ENCODE data around the gene PDPR.
"Not testable (repeated sequence)": the region's sequence is repeated elsewhere in the genome, so short reads cannot be mapped to it uniquely, and the experiment has no call there.

PDPR gene

DNA sequence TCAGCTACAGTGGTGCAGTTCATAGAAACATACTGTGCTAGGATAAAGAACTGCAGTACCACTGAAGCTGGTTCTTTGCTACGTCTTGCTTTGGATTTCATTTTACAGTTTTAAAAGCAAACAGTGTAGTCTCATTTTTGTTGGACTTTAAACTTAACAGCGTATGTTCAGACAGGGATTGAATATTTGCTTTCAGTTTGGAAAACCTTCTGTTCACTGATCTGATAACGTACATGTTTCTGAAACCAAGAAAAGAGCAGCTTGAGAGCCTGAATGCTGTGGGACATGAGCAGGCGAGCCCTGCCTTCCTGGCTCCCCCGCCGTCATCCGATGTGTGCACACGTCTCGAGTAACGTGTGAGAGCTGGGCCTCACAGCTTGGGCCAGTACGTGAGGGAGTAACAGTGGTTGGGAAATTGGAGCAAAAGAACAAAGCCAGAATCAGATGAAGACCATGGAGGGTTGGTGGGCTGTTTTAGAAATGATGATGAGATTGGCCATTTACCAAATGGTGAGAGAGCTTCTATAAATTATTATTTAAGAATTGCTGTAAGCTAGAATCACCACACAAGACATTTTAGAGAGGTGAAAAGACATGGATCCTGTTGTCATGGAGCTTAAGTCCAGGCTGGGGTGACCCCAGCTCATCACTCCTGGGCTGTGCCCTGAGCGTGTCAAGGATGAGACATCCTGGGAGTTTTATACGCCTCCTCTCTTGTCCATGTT is 38.6 kb downstream of the PDPR start:
- no peaks in the 10 kb centered on the region for H3K79me1 ChIP-seq (ENCODE audit: low read length)
- H4K8ac ChIP-seq (ENCODE audit: low read depth, low read length), result no peak overlapping the region
- H2BK120ac ChIP-seq (ENCODE audit: insufficient read depth, low read length, poor library complexity), result no peak overlapping the region
- no peak overlapping the region for H2AFZ ChIP-seq (ENCODE audit: insufficient read depth, low read length, poor library complexity)
- H3K23ac ChIP-seq (ENCODE audit: low read length), result no peak overlapping the region
- H3K4ac ChIP-seq (ENCODE audit: low read depth, low read length), result no peak overlapping the region
- H3K4me2 ChIP-seq (ENCODE audit: low read length), result no peak overlapping the region
- peaks cover 33 to 59% of the 10 kb centered on the region in 2 experiments for H3K36me3 ChIP-seq (ENCODE audit: control insufficient read depth in 1 of 2, insufficient read depth in 2 of 2, low read length in 2 of 2)
- H4K91ac ChIP-seq (ENCODE audit: low read depth, low read length), result no peak overlapping the region
- H3K4me1 ChIP-seq (ENCODE audit: control insufficient read depth in 1 of 2, insufficient read depth in 2 of 2, low read length in 2 of 2), result no peaks in the 10 kb centered on the region
- H2BK12ac ChIP-seq (ENCODE audit: low read length), result no peak overlapping the region
- no peak overlapping the region for H3K4me3 ChIP-seq (ENCODE audit: low read depth, low read length)
- H3K9me3 ChIP-seq (ENCODE audit: insufficient read depth, low read depth, low read length), result no peaks in the 10 kb centered on the region
- no peak overlapping the region for H3K27ac ChIP-seq (ENCODE audit: low read depth, low read length)
- WGBS (ENCODE audit: extremely low coverage, insufficient coverage, insufficient read length), result no CpG with 5 or more reads among the region's 13 CpGs
- H3K79me2 ChIP-seq (ENCODE audit: control insufficient read depth, insufficient read depth, low read length, poor library complexity), result no peaks in the 10 kb centered on the region
- no peak for DNase-seq
- no peak overlapping the region for H3K14ac ChIP-seq (ENCODE audit: low read length)
- H4K12ac ChIP-seq (ENCODE audit: low read depth, low read length), result no peak overlapping the region
- H2AK5ac ChIP-seq (ENCODE audit: low read length), result no peak overlapping the region
- no peak overlapping the region for H3K18ac ChIP-seq (ENCODE audit: low read length)
- H3K9ac ChIP-seq (ENCODE audit: low read length), result no peak overlapping the region
- no peak overlapping the region for H2BK5ac ChIP-seq (ENCODE audit: low read depth, low read length, poor library complexity)
- no peaks in the 10 kb centered on the region for H3K27me3 ChIP-seq (ENCODE audit: insufficient read depth, low read length)

GRCh38 chr16:70154736-70155135 is 40.6 kb downstream of the PDPR start:
- H4K8ac ChIP-seq (ENCODE audit: low read depth, low read length); H2BK120ac ChIP-seq (ENCODE audit: insufficient read depth, low read length, poor library complexity); H3K4me1 ChIP-seq (ENCODE audit: control insufficient read depth in 1 of 2, insufficient read depth in 2 of 2, low read length in 2 of 2); H3K23ac ChIP-seq (ENCODE audit: low read length); DNase-seq; H3K14ac ChIP-seq (ENCODE audit: low read length); H4K91ac ChIP-seq (ENCODE audit: low read depth, low read length); H3K9me3 ChIP-seq (ENCODE audit: insufficient read depth, low read depth, low read length); H3K27ac ChIP-seq (ENCODE audit: low read depth, low read length); H3K4me3 ChIP-seq (ENCODE audit: low read depth, low read length); H4K12ac ChIP-seq (ENCODE audit: low read depth, low read length); H3K79me1 ChIP-seq (ENCODE audit: low read length); H3K79me2 ChIP-seq (ENCODE audit: control insufficient read depth, insufficient read depth, low read length, poor library complexity); H2AFZ ChIP-seq (ENCODE audit: insufficient read depth, low read length, poor library complexity); H2BK5ac ChIP-seq (ENCODE audit: low read depth, low read length, poor library complexity); H3K4me2 ChIP-seq (ENCODE audit: low read length); H3K27me3 ChIP-seq (ENCODE audit: insufficient read depth, low read length); H2BK12ac ChIP-seq (ENCODE audit: low read length); H2AK5ac ChIP-seq (ENCODE audit: low read length); H3K18ac ChIP-seq (ENCODE audit: low read length); H3K9ac ChIP-seq (ENCODE audit: low read length); H3K4ac ChIP-seq (ENCODE audit: low read depth, low read length): not testable (repeated sequence)
- no CpG with 5 or more reads among the region's 10 CpGs for WGBS (ENCODE audit: extremely low coverage, insufficient coverage, insufficient read length)
- peaks cover 37 to 62% of the 10 kb centered on the region in 2 experiments for H3K36me3 ChIP-seq (ENCODE audit: control insufficient read depth in 1 of 2, insufficient read depth in 2 of 2, low read length in 2 of 2)

GRCh38 chr16:70156207-70156978 is 42.3 kb downstream of the PDPR start:
- Histone ChIP-seq H3K23ac (ENCODE audit: low read length) (no peak overlapping the region), H3K27ac (ENCODE audit: low read depth, low read length) (no peak overlapping the region), H3K27me3 (ENCODE audit: insufficient read depth, low read length) (no peaks in the 10 kb centered on the region), H4K8ac (ENCODE audit: low read depth, low read length) (no peak overlapping the region), H2BK12ac (ENCODE audit: low read length) (no peak overlapping the region), H3K9ac (ENCODE audit: low read length) (no peak overlapping the region), H2BK120ac (ENCODE audit: insufficient read depth, low read length, poor library complexity) (no peak overlapping the region), H3K4me3 (ENCODE audit: low read depth, low read length) (no peak overlapping the region), H2AFZ (ENCODE audit: insufficient read depth, low read length, poor library complexity) (no peak overlapping the region), H3K79me2 (ENCODE audit: control insufficient read depth, insufficient read depth, low read length, poor library complexity) (no peaks in the 10 kb centered on the region), H2BK5ac (ENCODE audit: low read depth, low read length, poor library complexity) (no peak overlapping the region), H3K79me1 (ENCODE audit: low read length) (no peaks in the 10 kb centered on the region), H3K14ac (ENCODE audit: low read length) (no peak overlapping the region), H3K36me3 (ENCODE audit: control insufficient read depth in 1 of 2, insufficient read depth in 2 of 2, low read length in 2 of 2) (peaks cover 38 to 65% of the 10 kb centered on the region in 2 experiments), H3K18ac (ENCODE audit: low read length) (no peak overlapping the region), H3K9me3 (ENCODE audit: insufficient read depth, low read depth, low read length) (no peaks in the 10 kb centered on the region), H3K4ac (ENCODE audit: low read depth, low read length) (no peak overlapping the region), H4K91ac (ENCODE audit: low read depth, low read length) (no peak overlapping the region), H4K12ac (ENCODE audit: low read depth, low read length) (no peak overlapping the region), H3K4me1 (ENCODE audit: control insufficient read depth in 1 of 2, insufficient read depth in 2 of 2, low read length in 2 of 2) (no peaks in the 10 kb centered on the region), H2AK5ac (ENCODE audit: low read length) (no peak overlapping the region), H3K4me2 (ENCODE audit: low read length) (no peak overlapping the region)
- no peak for DNase-seq
- WGBS (ENCODE audit: extremely low coverage, insufficient coverage, insufficient read length), result no CpG with 5 or more reads among the region's 29 CpGs

DNA sequence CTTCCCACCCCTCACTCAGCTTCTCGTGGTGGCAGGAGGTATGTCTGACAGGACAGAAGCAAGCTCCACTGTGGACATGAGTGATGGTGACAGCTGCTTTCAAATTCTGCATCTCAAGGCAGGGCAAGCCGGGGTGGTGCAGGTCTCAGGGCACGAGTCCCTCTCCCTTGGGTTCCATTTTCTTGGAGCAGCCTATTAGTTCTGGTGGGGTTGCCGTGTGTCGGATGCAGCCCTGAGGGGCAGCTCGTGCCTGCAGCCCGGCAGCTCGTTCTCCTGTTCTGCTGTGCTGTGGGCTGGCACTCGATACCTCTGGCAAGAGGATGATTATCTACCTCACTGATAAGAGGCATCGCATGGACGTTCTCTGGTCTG is 43.0 kb downstream of the PDPR start:
- WGBS (ENCODE audit: extremely low coverage, insufficient coverage, insufficient read length), result no CpG with 5 or more reads among the region's 11 CpGs
- no peak overlapping the region for H2AFZ ChIP-seq (ENCODE audit: insufficient read depth, low read length, poor library complexity)
- H3K14ac ChIP-seq (ENCODE audit: low read length), result no peak overlapping the region
- H3K79me2 ChIP-seq (ENCODE audit: control insufficient read depth, insufficient read depth, low read length, poor library complexity), result no peaks in the 10 kb centered on the region
- no peak overlapping the region for H2BK120ac ChIP-seq (ENCODE audit: insufficient read depth, low read length, poor library complexity)
- H3K36me3 ChIP-seq (ENCODE audit: control insufficient read depth in 1 of 2, insufficient read depth in 2 of 2, low read length in 2 of 2), result peaks cover 35 to 61% of the 10 kb centered on the region in 2 experiments
- H3K9me3 ChIP-seq (ENCODE audit: insufficient read depth, low read depth, low read length), result no peaks in the 10 kb centered on the region
- H4K91ac ChIP-seq (ENCODE audit: low read depth, low read length), result no peak overlapping the region
- H3K4me2 ChIP-seq (ENCODE audit: low read length), result no peak overlapping the region
- no peak overlapping the region for H3K4ac ChIP-seq (ENCODE audit: low read depth, low read length)
- DNase-seq, result no peak
- H3K23ac ChIP-seq (ENCODE audit: low read length), result no peak overlapping the region
- H3K4me3 ChIP-seq (ENCODE audit: low read depth, low read length), result no peak overlapping the region
- no peaks in the 10 kb centered on the region for H3K79me1 ChIP-seq (ENCODE audit: low read length)
- H3K27ac ChIP-seq (ENCODE audit: low read depth, low read length), result no peak overlapping the region
- H3K27me3 ChIP-seq (ENCODE audit: insufficient read depth, low read length), result no peaks in the 10 kb centered on the region
- H3K9ac ChIP-seq (ENCODE audit: low read length), result no peak overlapping the region
- no peaks in the 10 kb centered on the region for H3K4me1 ChIP-seq (ENCODE audit: control insufficient read depth in 1 of 2, insufficient read depth in 2 of 2, low read length in 2 of 2)
- no peak overlapping the region for H3K18ac ChIP-seq (ENCODE audit: low read length)
- H2BK5ac ChIP-seq (ENCODE audit: low read depth, low read length, poor library complexity), result no peak overlapping the region
- no peak overlapping the region for H2BK12ac ChIP-seq (ENCODE audit: low read length)
- H2AK5ac ChIP-seq (ENCODE audit: low read length), result no peak overlapping the region
- no peak overlapping the region for H4K12ac ChIP-seq (ENCODE audit: low read depth, low read length)
- H4K8ac ChIP-seq (ENCODE audit: low read depth, low read length), result no peak overlapping the region
